IMR-90 (cell line): ENCODE data around the gene TMEM225. TPM values are rescaled to one million over a fixed set of nuclear protein-coding genes. Genes with fewer than 3 reads are reported as not detected.

ENCODE experiments used
- ATAC-seq: fragments of 200-7000 bp; cut with Tn5 transposase; 2 replicates; pipeline ENCODE4 v1.9.1; 2020; ENCODE audit warnings: low read depth, mild to moderate bottlenecking, moderate library complexity
- BruUV-seq: library from RNA; stranded (reverse); fragments of 400-500 nt; replicated peaks from 2 replicates; lab custom pipeline; 2021; lab: Mats Ljungman, UMichigan
- CTCF ChIA-PET: fragments of 300-600 bp; formaldehyde crosslinking; extraction: SDS; loops from one replicate; lab custom pipeline; 2021; ENCODE audit warnings: antibody characterized with exemption; lab: Yijun Ruan, JAX
- POLR2A ChIA-PET: fragments of 300-600 bp; sonication (Branson Sonifier 250); formaldehyde crosslinking; loops from one replicate; lab custom pipeline; 2022; ENCODE audit warnings: antibody characterized with exemption; ENCODE audit not compliant: unreplicated experiment; lab: Charles Lee
- DNase-seq: peaks from one replicate; pipeline ENCODE4 v3.0.0; 2013
- H2AFZ ChIP-seq: replicated peaks from 2 replicates; pipeline ENCODE3; 2013; ENCODE audit warnings: low read length, mild to moderate bottlenecking; ENCODE audit not compliant: poor library complexity
- H2AK5ac ChIP-seq: 2 replicates; pipeline ENCODE4 v1.6.1; 2013; ENCODE audit warnings: low read depth, low read length, inconsistent platforms
- H2AK9ac ChIP-seq: replicated peaks from 2 replicates; pipeline ENCODE3; 2013; ENCODE audit warnings: mild to moderate bottlenecking, low read depth, low read length, moderate library complexity; ENCODE audit not compliant: poor library complexity
- H2BK120ac ChIP-seq: 2 replicates; pipeline ENCODE4 v1.6.1; 2013; ENCODE audit warnings: low read depth, low read length, inconsistent platforms
- H2BK15ac ChIP-seq: 3 replicates; pipeline ENCODE4 v1.6.1; 2013; ENCODE audit warnings: low read depth, low read length, inconsistent platforms
- H2BK20ac ChIP-seq: 2 replicates; pipeline ENCODE4 v1.6.1; 2013; ENCODE audit warnings: low read depth, mild to moderate bottlenecking, inconsistent platforms, low read length, moderate library complexity
- H2BK5ac ChIP-seq: 2 replicates; pipeline ENCODE4 v1.6.1; 2013; ENCODE audit warnings: mild to moderate bottlenecking, low read depth, low read length, inconsistent platforms; ENCODE audit not compliant: poor library complexity, severe bottlenecking
- H3K14ac ChIP-seq: replicated peaks from 2 replicates; pipeline ENCODE4 v1.6.1; 2013; ENCODE audit warnings: low read depth, low read length, inconsistent platforms
- H3K18ac ChIP-seq: 2 replicates; pipeline ENCODE4 v1.6.1; 2013; ENCODE audit warnings: low read depth, low read length, control low read depth
- H3K23ac ChIP-seq: 2 replicates; pipeline ENCODE4 v1.6.1; 2013; ENCODE audit warnings: low read depth, low read length, inconsistent platforms
- H3K27ac ChIP-seq: 2 replicates; pipeline ENCODE4 v1.5.1; 2013; ENCODE audit warnings: mild to moderate bottlenecking, control low read depth, low read length; ENCODE audit not compliant: insufficient read depth
- H3K27me3 ChIP-seq: 2 replicates; pipeline ENCODE4 v1.6.1; 2013; ENCODE audit warnings: low read length; ENCODE audit not compliant: control insufficient read depth, insufficient read depth
- H3K36me3 ChIP-seq: 2 replicates; pipeline ENCODE4 v1.6.1; 2013; ENCODE audit warnings: low read length, mixed read lengths; ENCODE audit not compliant: control insufficient read depth, insufficient read depth
- H3K4ac ChIP-seq: 2 replicates; pipeline ENCODE4 v1.6.1; 2013; ENCODE audit warnings: low read depth, low read length, inconsistent platforms
- H3K4me1 ChIP-seq: 2 replicates; pipeline ENCODE4 v1.6.1; 2013; ENCODE audit warnings: low read length, mixed read lengths; ENCODE audit not compliant: control insufficient read depth, insufficient read depth
- H3K4me2 ChIP-seq: 2 replicates; pipeline ENCODE4 v1.6.1; 2013; ENCODE audit warnings: low read depth, mild to moderate bottlenecking, control low read depth, low read length, moderate library complexity
- H3K4me3 ChIP-seq: 2 replicates; pipeline ENCODE4 v1.5.1; 2013; ENCODE audit warnings: low read depth, mild to moderate bottlenecking, control low read depth, low read length, moderate library complexity; ENCODE audit not compliant: insufficient read depth
- H3K56ac ChIP-seq: 2 replicates; pipeline ENCODE4 v1.6.1; 2013; ENCODE audit warnings: low read length, inconsistent platforms; ENCODE audit not compliant: insufficient read depth; ENCODE audit errors: extremely low read depth
- H3K79me1 ChIP-seq, 2 experiments: 2 replicates each; pipeline ENCODE4 v1.6.1; 2013; ENCODE audit warnings: low read length in 2 of 2, inconsistent platforms in 1 of 2, low read depth in 1 of 2
- H3K9ac ChIP-seq: 2 replicates; pipeline ENCODE4 v1.6.1; 2013; ENCODE audit warnings: low read depth, low read length, control low read depth
- H3K9me1 ChIP-seq: 2 replicates; pipeline ENCODE4 v1.6.1; 2013; ENCODE audit warnings: low read length, inconsistent platforms; ENCODE audit not compliant: insufficient read depth
- H3K9me3 ChIP-seq: 2 replicates; pipeline ENCODE4 v1.6.1; 2013; ENCODE audit warnings: low read length; ENCODE audit not compliant: control insufficient read depth, insufficient read depth
- H4K20me1 ChIP-seq: 2 replicates; pipeline ENCODE4 v1.6.1; 2013; ENCODE audit warnings: low read length, inconsistent platforms; ENCODE audit not compliant: insufficient read depth
- H4K5ac ChIP-seq: 2 replicates; pipeline ENCODE4 v1.6.1; 2013; ENCODE audit warnings: mild to moderate bottlenecking, low read depth, low read length, control low read depth
- H4K8ac ChIP-seq, 2 experiments: 2 replicates each; pipeline ENCODE4 v1.6.1; 2013; ENCODE audit warnings: low read depth in 2 of 2, low read length in 2 of 2, control low read depth in 1 of 2, inconsistent platforms in 1 of 2
- H4K91ac ChIP-seq: 2 replicates; pipeline ENCODE4 v1.6.1; 2013; ENCODE audit warnings: low read depth, low read length, inconsistent platforms; ENCODE audit not compliant: insufficient read depth
- CEBPB ChIP-seq: IDR thresholded peaks from 2 replicates; pipeline ENCODE4 v1.6.1; 2012; ENCODE audit warnings: low read depth, low read length, improper control_type of control experiment
- ELK1 ChIP-seq: fragments of 150-350 bp; IDR thresholded peaks from 2 replicates; pipeline ENCODE4 v1.6.1; 2016; ENCODE audit warnings: low read depth, mild to moderate bottlenecking, low read length, moderate library complexity, borderline replicate concordance
- MAFK ChIP-seq: IDR thresholded peaks from 2 replicates; pipeline ENCODE4 v1.6.1; 2012; ENCODE audit warnings: low read depth, low read length, improper control_type of control experiment
- MXI1 ChIP-seq: IDR thresholded peaks from 2 replicates; pipeline ENCODE4 v1.6.1; 2012; ENCODE audit warnings: low read depth, mild to moderate bottlenecking, low read length, moderate library complexity, borderline replicate concordance
- WGBS, 2 experiments: methylation state at CpG; one replicate each; pipeline versions ENCODE4 v1.1.5 to v1.1.7; 2013; ENCODE audit warnings: missing lambda C conversion rate in 2 of 2; ENCODE audit not compliant: insufficient read length in 1 of 2; ENCODE audit errors: extremely low coverage in 2 of 2; 5-methylcytosine and 5-hydroxymethylcytosine counted together
- dilution Hi-C: fragments of 300-500 bp; cut with HindIII; formaldehyde crosslinking; loops from one replicate; pipeline ENCODE4 v1.14.3; 2018; ENCODE audit warnings: low sequenced_read_pairs; ENCODE audit not compliant: unreplicated experiment
- in situ Hi-C: fragments of 300-500 bp; cut with MboI; formaldehyde crosslinking; loops from 3 replicates; pipeline ENCODE4 v1.14.3; 2019; ENCODE audit warnings: low sequenced_read_pairs, inconsistent platforms, mixed read lengths
- intact Hi-C: fragments of 100-400 bp; cut with micrococcal nuclease; formaldehyde crosslinking; loops from 2 replicates; pipeline ENCODE4 v1.10.0; 2022
- polyA plus RNA-seq, 3 experiments: library from polyadenylated mRNA; depleted of rRNA; stranded (reverse); fragments of >200 nt; gene quantifications; 2 replicates each; pipeline ENCODE4 v1.2.3, GENCODE V29; 2012; ENCODE audit warnings: low replicate concordance in 1 of 3
- total RNA-seq: library from RNA; depleted of rRNA; stranded (reverse); fragments of >200 nt; gene quantifications from 2 replicates; pipeline ENCODE4 v1.2.3, GENCODE V29; 2012

The TMEM225 gene
- total and polyA plus RNA-seq, 2 of the 4 experiments (the other 2 are of a cell fraction): not detected

GRCh38 chr11:123899792-123900191 lies 14.3 kb upstream of the TMEM225 start:
- Histone ChIP-seq H3K56ac (no peak overlapping the region), H3K4ac (no peak overlapping the region), H4K91ac (no peak overlapping the region), H2BK120ac (no peak overlapping the region), H3K27me3 (no peaks in the 10 kb centered on the region), H3K4me3 (no peak overlapping the region), H4K20me1 (no peaks in the 10 kb centered on the region), H3K14ac (no peak overlapping the region), H2BK20ac (no peak overlapping the region), H3K4me1 (no peaks in the 10 kb centered on the region), H3K9me1 (no peaks in the 10 kb centered on the region), H2BK5ac (no peak overlapping the region), H3K27ac (no peak overlapping the region), H3K9ac (no peak overlapping the region), H3K79me1 (no peaks in the 10 kb centered on the region), H4K5ac (no peak overlapping the region), H2BK15ac (no peak overlapping the region), H3K4me2 (no peak overlapping the region), H2AFZ (no peak overlapping the region), H2AK9ac (no peak overlapping the region), H3K9me3 (0 out of 2 replicates have a peak, but pooled peaks cover 2% of the 10 kb centered on the region), H2AK5ac (no peak overlapping the region), H3K23ac (no peak overlapping the region), H4K8ac (no peak overlapping the region), H3K18ac (no peak overlapping the region), H3K36me3 (no peaks in the 10 kb centered on the region)
- CTCF ChIA-PET: no interaction called here
- intact Hi-C loops (no loop called here), in situ Hi-C loops (no loop called here), dilution Hi-C loops (no loop called here)
- POLR2A ChIA-PET: no interaction called here
- ATAC-seq (no peak), DNase-seq (no peak)
- no CpG with 5 or more reads among the region's 3 CpGs for WGBS, 2 experiments
- BruUV-seq: no TSS peak
- TF ChIP-seq MXI1: no peak
- TF ChIP-seq MAFK: no peak
- no peak for TF ChIP-seq CEBPB
- TF ChIP-seq ELK1: no peak
